HG02610 (cell line): Measurements from ENCODE around the gene ENO3.

ENCODE experiments used
- ATAC-seq: cut with Tn5 transposase; IDR thresholded peaks from one replicate; pipeline ENCODE4 v1.9.1; 2021; ENCODE audit warnings: mild to moderate bottlenecking, moderate library complexity; ENCODE audit not compliant: unreplicated experiment

ENO3 gene

DNA sequence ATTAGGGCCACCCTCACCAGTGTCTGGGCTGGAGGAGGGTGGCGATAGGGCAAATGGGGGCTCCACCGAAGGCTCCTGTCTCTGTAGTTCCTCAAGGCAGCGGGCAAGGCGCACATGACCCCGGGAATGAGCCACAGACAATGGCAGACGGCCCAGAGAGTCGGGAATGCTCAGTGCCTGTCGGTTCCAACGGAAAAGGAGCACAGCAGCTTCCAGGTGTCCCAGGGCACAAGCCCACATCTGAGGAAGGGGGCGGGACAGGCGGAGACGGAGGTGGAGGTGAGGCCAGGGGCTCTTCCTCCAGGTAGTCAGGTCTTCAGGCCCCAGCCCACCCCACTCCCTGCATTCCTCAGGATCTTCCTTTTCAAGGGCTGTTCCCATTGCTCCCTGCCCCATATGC lies 21.8 kb downstream of the ENO3 start:
- ATAC-seq: no peak

GRCh38 chr17:4973256-4974114 lies 22.6 kb downstream of the ENO3 start:
- ATAC-seq: no peak

GRCh38 chr17:4974115-4974670 lies 23.3 kb downstream of the ENO3 start:
- no peak for ATAC-seq

DNA sequence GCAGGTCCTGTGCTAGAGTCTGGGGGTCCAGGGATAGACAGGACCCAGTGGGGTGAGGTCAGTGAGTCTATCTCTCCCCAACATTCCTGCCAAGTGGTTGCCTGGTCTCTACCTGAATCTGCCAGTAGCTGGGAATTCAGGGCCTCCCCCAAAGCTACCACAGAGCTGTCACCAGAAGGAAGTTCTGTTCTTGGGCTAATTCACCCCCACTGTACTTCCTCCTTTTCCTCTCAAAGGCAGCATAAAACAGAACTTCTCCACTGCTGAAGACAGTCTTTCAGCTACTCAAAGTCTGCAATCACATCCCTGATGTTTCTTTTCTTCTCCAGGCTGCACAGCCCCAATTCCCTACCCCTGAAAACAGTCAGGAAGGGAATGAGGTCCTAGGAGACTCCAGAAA lies 27.8 kb downstream of the ENO3 start:
- no peak for ATAC-seq

GRCh38 chr17:4980644-4981216 lies 29.8 kb downstream of the ENO3 start:
- no peak for ATAC-seq

DNA sequence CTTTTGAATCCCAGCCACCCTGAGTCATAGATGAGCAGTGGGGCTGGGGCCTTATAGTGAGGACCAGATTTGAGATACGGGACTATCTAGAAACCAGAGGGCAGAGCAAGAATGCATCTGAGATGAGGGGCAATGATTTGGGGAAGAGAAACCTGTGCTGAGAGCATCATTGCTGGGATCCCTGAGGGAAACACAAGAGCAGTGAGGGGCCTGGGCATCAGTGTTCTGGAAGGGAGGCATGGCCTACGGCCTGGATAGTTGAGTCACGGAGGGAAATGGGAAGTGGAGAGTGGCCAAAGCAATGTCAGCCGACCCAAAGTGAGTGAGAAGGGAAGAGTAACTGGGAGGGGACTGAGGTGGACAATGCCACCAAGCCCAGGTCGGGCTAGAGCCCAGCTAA lies 31.4 kb downstream of the ENO3 start:
- ATAC-seq: no peak

GRCh38 chr17:4986403-4986802 lies 35.5 kb downstream of the ENO3 start:
- no peak for ATAC-seq

DNA sequence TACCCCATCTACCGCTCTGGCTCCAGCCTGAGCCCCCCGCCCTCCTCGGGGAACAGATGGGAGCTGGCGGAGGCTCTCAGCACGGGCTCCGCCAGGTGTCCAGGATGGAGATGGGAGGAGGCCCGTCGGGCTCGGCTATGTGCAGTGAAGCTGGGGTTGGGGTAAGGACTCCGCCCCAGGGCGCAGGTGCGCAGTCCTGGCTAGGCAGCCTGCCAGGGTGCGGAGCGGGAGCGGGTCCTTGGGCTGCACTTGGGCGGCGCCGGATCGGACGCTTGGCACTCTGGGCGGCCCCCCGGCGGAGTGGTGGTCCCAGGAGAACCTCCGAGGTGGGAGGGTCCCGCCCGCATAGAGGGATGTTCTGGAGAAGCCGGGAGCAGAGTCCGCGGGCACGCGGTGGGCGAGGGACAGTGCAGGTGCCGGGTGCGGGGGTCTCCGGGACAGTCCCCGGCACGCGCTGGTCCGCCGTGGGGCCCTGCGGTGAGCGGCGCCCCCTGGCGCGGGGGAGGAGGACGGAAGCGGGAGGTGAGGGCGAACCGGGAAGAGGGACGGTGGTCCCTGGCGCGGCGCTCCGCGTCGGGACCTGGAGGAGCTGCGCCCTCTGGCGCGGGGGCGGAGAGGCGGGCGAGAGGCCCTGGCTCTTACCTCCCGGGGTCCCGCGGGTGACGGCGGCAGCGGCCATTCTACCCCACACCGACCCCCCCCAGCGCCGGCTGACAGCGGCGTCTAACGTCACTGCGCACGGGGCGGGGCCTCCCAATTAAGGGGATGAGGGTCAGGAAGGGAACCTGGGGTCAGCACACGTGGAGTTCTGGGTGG lies 36.2 kb downstream of the ENO3 start, which contains the start of gene CAMTA2:
CAMTA2 (minus strand) TSS at position 725 of the 816 bp plus-strand sequence. CDS start 1,453 bp downstream, outside the sequence.
- ATAC-seq: peak; percentile 65

DNA sequence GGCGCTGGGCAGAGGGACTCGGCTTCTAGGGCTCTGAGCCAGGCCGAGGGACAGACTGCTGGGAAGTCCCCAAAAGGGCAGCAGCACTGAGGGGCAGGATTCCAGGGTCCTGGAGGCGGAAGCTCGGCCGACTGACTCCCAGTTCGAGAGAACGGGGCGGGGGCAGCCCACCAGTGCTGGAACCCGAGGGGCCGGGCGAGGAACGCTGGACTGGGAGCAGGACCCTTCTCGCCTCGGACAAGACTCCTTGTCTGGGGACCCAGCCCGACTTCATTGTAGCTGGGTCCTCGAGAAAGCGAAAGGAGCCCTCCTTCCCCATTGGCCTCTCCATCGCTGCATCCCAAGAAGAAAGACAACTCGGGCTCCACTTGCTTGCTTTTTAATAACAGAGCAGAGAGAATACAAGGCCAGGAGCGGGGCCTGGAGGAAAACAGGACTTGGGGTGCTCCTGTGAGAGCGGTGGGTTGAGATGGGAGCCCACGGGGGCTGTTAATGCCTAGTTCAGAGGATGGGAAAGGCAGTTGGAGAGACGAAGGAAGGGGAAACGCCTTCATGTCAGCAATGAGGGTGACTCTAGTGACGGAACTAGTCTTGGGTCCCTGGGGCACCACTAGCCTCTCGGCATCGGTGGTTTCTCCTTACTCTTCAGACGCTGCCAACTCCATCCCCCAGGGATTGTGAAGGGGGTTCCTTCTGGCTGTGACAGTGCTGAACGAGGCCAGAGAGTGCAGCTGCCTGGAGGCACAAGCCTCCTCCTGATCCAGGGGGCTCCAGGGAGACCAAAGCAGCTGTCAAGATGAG lies 37.0 kb downstream of the ENO3 start:
- ATAC-seq: no peak

DNA sequence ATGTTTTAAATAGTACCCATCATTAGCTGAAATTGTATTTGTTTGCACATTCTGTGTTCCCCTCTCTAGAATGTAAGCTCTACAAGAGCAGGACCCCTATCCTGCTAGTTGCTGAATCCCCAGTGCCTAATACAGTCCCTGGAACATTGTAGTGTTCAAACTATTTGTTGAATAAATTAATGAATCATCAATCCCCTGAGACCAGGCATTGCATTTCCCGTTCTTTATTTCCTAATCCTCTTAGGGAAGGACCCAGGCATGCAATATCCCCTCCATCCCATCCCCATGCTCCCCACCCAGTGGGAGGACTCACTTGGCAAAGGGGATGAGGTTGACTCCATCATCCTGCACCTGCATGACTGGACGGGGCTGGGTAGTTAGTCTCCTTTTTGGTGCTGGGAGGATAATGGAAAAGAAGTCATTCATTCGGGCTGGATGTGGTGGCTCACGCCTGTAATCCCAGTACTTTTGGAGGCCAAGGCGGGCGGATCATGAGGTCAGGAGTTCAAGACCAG lies 43.2 kb downstream of the ENO3 start:
- no peak for ATAC-seq

- peak; percentile 88 for ATAC-seq
These were observed 46.5 kb downstream of the ENO3 start, which contains the start of the genes INCA1 and KIF1C for GRCh38 chr17:4997302-4998026. Gene INCA1, minus strand, starts transcription at chr17:4997522. Its CDS starts 3,085 bp downstream, at chr17:4994437. Gene KIF1C, plus strand, starts transcription at chr17:4997950. Its CDS starts 2,297 bp downstream, at chr17:5000247.

- no peak for ATAC-seq
These were observed 47.3 kb downstream of the ENO3 start for GRCh38 chr17:4998027-4998731.

DNA sequence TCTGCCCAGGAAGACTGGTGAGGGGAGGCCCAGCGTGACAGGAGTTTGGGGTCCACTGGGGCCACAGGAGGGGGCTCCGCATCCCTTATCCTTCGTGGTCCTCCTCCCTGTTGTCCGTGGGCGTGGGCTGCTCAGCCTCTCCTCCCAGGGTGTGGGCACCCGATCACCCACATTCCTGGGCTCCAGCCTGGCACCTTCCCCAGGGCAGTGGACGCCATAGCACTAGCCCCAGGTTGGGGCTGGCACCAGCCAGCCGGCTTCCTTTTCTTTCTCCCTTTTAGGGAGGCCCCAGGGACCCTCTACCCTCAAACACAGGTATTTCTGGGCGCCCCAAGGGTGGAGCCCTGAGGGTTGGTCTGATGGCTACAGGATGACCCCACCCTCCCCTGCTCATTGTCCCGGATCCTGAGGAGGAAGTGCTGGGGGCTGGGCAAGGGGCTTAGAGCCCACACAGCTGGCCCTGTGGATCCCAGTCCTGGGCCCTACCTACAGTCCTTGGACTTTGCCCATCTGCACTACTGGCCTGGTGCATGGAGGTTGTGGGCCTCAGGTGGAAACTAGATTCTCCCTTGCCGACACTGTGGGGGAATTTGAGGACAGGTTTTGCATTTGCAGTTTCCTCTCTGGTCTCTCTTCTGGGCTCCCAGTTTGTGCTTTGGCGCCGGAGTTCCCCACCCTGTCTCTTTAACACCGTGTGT lies 48.0 kb downstream of the ENO3 start:
- no peak for ATAC-seq

- ATAC-seq: no peak
These were observed 48.6 kb downstream of the ENO3 start for GRCh38 chr17:4999430-5000093.

DNA sequence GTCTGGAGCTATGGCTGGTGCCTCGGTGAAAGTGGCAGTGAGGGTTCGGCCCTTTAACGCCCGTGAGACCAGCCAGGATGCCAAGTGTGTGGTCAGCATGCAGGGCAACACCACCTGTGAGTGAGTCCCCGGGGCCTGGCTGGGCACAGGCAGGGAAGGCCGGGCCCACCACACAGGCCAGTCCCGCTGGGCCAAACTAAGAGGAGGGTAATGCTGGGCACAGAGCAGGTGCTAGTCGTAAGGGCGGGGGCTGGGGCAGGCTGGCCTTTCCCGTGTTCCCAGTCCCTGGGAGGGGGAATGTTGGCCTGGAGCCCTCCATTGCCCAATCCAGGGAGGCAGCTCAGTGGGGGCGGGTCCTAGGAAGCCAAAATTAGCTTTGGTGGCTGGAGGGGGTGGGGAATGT lies 49.3 kb downstream of the ENO3 start:
- no peak for ATAC-seq

DNA sequence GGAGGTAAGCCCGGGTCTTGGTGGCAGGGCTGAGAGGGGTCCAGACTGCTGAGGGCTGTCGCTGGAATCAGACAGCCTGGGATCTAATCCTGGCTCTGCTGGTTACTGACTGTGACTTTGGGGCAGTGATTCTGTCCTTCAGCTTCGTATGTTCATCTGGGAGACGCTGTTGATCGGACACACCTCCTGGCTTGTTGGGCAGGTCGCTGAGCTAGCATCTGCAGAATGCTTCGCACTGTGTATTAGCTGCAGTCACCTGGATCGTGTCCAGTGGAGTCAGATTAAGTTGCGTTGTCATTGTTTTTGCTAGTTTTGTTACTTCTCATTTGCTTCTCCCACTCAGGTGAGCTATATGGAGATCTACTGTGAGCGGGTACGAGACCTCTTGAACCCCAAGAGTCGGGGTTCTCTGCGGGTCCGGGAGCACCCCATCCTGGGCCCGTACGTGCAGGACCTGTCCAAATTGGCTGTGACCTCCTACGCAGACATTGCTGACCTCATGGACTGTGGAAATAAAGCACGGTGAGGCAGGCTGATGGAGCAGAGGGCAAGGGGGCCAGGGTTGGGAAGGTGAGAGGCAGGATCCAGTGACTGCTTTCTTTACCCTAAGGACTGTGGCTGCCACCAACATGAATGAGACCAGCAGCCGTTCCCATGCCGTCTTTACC lies 51.3 kb downstream of the ENO3 start:
- no peak for ATAC-seq
